ENCODE data around the gene IKZF5.

IKZF5 gene

GRCh38 chr10:123026302-123026701, 17.7 kb upstream of the IKZF5 start:
- no peak for TF ChIP-seq CTCF (IDR thresholded peaks at IDR 0.05; ENCODE audit: control insufficient read depth, extremely low read depth, insufficient read depth)
- no peak overlapping the region for H3K4me3 ChIP-seq (ENCODE audit: low read depth, low read length)
- DNase-seq (ENCODE audit: low read depth), result no peak

- TF ChIP-seq CTCF (IDR thresholded peaks at IDR 0.05; ENCODE audit: control insufficient read depth, extremely low read depth, insufficient read depth), result no peak
- no peak for DNase-seq (ENCODE audit: low read depth)
- H3K4me3 ChIP-seq (ENCODE audit: low read depth, low read length), result no peak overlapping the region
Observed at GRCh38 chr10:123024540-123024939, 15.9 kb upstream of the IKZF5 start.

- DNase-seq (ENCODE audit: low read depth), result no peak
- peak; percentile 58 for TF ChIP-seq CTCF (IDR thresholded peaks at IDR 0.05; ENCODE audit: control insufficient read depth, extremely low read depth, insufficient read depth)
- no peak overlapping the region for H3K4me3 ChIP-seq (ENCODE audit: low read depth, low read length)
Observed at GRCh38 chr10:123021517-123021916, 12.9 kb upstream of the IKZF5 start.

- peak; percentile 94 for DNase-seq (ENCODE audit: low read depth)
- peak overlapping the region; percentile 20; the same call in 1 of the 2 replicates for H3K4me3 ChIP-seq (ENCODE audit: low read depth, low read length)
- no peak for TF ChIP-seq CTCF (IDR thresholded peaks at IDR 0.05; ENCODE audit: control insufficient read depth, extremely low read depth, insufficient read depth)
Observed at GRCh38 chr10:123019941-123020703, 11.5 kb upstream of the IKZF5 start.

GRCh38 chr10:123019264-123019663, 10.7 kb upstream of the IKZF5 start:
- no peak for TF ChIP-seq CTCF (IDR thresholded peaks at IDR 0.05; ENCODE audit: control insufficient read depth, extremely low read depth, insufficient read depth)
- no peak for DNase-seq (ENCODE audit: low read depth)
- no peak overlapping the region for H3K4me3 ChIP-seq (ENCODE audit: low read depth, low read length)

- no peak for DNase-seq (ENCODE audit: low read depth)
- no peak for TF ChIP-seq CTCF (IDR thresholded peaks at IDR 0.05; ENCODE audit: control insufficient read depth, extremely low read depth, insufficient read depth)
- H3K4me3 ChIP-seq (ENCODE audit: low read depth, low read length), result no peak overlapping the region
Observed at GRCh38 chr10:123018531-123018930, 9.9 kb upstream of the IKZF5 start.

Measured in LNCaP clone FGC (cell line).